Measurements from ENCODE around the gene EPHB1.

DNA sequence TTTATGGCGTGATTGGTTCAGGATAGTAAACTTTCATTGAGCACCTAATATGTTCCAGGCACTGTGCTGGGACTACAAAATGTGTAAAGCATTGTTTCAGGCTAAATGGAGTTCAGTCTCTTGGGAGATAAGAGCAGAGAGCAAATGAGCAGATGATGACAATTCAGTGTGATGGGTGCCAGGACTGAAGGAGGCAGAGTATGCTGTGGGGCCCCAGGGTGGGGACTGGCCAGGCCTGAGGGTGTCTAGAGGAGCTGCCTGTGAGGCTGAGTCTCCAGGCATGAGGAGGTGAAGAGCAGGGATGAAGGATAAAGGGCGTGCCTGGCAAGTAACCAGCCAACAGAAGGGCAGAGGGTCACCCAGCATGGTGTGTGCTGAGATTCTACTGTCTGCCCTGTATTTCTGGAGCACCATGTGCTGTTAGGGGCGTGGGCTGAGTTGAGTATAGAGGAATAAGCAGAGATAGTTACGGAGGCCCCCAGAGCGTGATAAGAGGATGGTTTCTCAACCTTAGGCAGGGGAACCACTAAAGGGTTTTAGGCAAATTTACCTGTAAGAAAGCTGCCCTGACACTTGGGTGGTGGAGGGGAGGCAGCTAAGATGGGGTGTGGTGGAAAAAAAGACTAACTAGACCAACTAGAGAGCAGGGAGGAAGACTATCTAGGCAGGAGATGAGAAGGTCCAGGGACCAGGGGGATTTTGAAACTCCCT lies 38.5 kb downstream of the EPHB1 start:
- TF ChIP-seq POLR2A (IDR thresholded peaks at IDR 0.05): no peak
- TF ChIP-seq, protein P1, sequence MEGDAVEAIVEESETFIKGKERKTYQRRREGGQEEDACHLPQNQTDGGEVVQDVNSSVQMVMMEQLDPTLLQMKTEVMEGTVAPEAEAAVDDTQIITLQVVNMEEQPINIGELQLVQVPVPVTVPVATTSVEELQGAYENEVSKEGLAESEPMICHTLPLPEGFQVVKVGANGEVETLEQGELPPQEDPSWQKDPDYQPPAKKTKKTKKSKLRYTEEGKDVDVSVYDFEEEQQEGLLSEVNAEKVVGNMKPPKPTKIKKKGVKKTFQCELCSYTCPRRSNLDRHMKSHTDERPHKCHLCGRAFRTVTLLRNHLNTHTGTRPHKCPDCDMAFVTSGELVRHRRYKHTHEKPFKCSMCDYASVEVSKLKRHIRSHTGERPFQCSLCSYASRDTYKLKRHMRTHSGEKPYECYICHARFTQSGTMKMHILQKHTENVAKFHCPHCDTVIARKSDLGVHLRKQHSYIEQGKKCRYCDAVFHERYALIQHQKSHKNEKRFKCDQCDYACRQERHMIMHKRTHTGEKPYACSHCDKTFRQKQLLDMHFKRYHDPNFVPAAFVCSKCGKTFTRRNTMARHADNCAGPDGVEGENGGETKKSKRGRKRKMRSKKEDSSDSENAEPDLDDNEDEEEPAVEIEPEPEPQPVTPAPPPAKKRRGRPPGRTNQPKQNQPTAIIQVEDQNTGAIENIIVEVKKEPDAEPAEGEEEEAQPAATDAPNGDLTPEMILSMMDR (IDR thresholded peaks at IDR 0.05): no peak
